RWPE2 (cell line): ENCODE results near the gene LMOD1.
"Not testable (repeated sequence)": the region's sequence is repeated elsewhere in the genome, so short reads cannot be mapped to it uniquely, and the experiment has no call there.

Experiments used
- ATAC-seq: fragments of 200-7000 bp; cut with Tn5 transposase; 3 replicates; pipeline ENCODE4 v1.9.1; 2021; ENCODE audit warnings: low read depth
- DNase-seq: peaks from one replicate; pipeline ENCODE4 v3.0.0-alpha.2; 2020; ENCODE audit warnings: low spot score
- H3K27ac ChIP-seq: fragments of 450-650 bp; 2 replicates; pipeline ENCODE4 v1.5.1; 2017; ENCODE audit warnings: mild to moderate bottlenecking; ENCODE audit not compliant: poor library complexity, severe bottlenecking
- H3K27me3 ChIP-seq: fragments of 250-450 bp; sonication (Bioruptor Pico); 2 replicates; pipeline ENCODE4 v1.5.1; 2021; ENCODE audit warnings: mild to moderate bottlenecking, moderate library complexity; ENCODE audit not compliant: insufficient read depth, poor library complexity, severe bottlenecking
- H3K36me3 ChIP-seq: fragments of 250-450 bp; sonication (Bioruptor Pico); 2 replicates; pipeline ENCODE4 v1.5.1; 2020; ENCODE audit warnings: low read depth, mild to moderate bottlenecking, moderate library complexity
- H3K4me1 ChIP-seq: fragments of 250-450 bp; sonication (Bioruptor Pico); 2 replicates; pipeline ENCODE4 v1.5.1; 2021; ENCODE audit warnings: mild to moderate bottlenecking, moderate library complexity; ENCODE audit not compliant: insufficient read depth, poor library complexity, severe bottlenecking
- H3K4me3 ChIP-seq: fragments of 250-450 bp; sonication (Bioruptor Pico); 2 replicates; pipeline ENCODE4 v1.5.1; 2021; ENCODE audit warnings: mild to moderate bottlenecking, moderate library complexity; ENCODE audit not compliant: severe bottlenecking
- H3K9me3 ChIP-seq: fragments of 250-450 bp; sonication (Bioruptor Pico); 2 replicates; pipeline ENCODE4 v1.5.1; 2021; ENCODE audit warnings: mild to moderate bottlenecking, moderate library complexity; ENCODE audit not compliant: severe bottlenecking
- TF ChIP-seq, protein P1 (sequence below): fragments of 450-650 bp; IDR thresholded peaks from one replicate; pipeline ENCODE4 v1.5.1; 2017; ENCODE audit warnings: mild to moderate bottlenecking, moderate library complexity; ENCODE audit not compliant: poor library complexity, severe bottlenecking

The LMOD1 gene

DNA sequence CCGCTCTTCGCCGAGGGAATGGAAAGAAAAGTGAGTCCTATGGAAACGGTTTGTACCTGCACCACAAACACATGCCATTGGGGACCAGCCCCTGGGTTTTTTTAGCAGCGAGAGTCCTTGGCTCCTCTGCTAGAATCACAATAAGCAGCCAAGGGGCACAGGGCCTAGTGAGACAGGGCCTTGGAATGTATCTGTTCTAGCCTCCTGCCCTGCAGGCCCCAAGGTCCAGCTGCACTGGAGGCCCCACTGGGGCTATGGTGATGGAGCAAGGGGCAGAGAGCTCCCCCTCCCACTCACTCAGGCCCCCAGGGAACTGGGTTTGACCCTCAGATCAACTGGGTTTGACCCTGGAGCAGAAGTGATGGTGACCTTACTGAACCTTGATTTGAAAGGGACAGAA lies 43.2 kb downstream of the LMOD1 start:
- DNase-seq, result no peak
- Histone ChIP-seq H3K36me3 (no peaks in the 10 kb centered on the region), H3K27me3 (no peaks in the 10 kb centered on the region), H3K9me3 (no peaks in the 10 kb centered on the region), H3K4me3 (no peak overlapping the region), H3K27ac (no peak overlapping the region), H3K4me1 (peaks cover 11% of the 10 kb centered on the region)
- 0 out of 3 replicates have a peak, but pooled peaks have one; percentile 29 for ATAC-seq
- TF ChIP-seq, protein P1, sequence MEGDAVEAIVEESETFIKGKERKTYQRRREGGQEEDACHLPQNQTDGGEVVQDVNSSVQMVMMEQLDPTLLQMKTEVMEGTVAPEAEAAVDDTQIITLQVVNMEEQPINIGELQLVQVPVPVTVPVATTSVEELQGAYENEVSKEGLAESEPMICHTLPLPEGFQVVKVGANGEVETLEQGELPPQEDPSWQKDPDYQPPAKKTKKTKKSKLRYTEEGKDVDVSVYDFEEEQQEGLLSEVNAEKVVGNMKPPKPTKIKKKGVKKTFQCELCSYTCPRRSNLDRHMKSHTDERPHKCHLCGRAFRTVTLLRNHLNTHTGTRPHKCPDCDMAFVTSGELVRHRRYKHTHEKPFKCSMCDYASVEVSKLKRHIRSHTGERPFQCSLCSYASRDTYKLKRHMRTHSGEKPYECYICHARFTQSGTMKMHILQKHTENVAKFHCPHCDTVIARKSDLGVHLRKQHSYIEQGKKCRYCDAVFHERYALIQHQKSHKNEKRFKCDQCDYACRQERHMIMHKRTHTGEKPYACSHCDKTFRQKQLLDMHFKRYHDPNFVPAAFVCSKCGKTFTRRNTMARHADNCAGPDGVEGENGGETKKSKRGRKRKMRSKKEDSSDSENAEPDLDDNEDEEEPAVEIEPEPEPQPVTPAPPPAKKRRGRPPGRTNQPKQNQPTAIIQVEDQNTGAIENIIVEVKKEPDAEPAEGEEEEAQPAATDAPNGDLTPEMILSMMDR, result no peak

DNA sequence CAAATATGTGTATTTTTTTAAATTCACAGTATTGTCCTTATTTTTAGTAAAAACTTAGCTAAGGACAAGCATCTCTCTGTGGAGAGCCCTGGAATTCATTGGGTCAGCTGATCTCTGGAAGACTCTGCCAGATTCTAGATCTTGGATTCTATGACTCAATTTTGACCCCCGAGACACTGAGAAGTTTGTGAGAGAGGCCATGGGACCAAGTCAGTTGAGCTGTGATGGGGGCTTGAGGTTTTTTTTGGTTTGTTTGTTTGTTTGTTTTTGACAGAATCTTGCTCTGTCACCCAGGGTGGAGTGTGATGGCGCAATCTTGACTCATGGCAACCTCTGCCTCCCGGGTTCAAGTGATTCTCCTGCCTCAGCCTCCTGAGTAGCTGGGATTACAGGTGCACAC lies 44.1 kb downstream of the LMOD1 start:
- Histone ChIP-seq H3K4me1 (peaks cover 11% of the 10 kb centered on the region), H3K36me3 (no peaks in the 10 kb centered on the region), H3K4me3 (no peak overlapping the region), H3K9me3 (no peaks in the 10 kb centered on the region), H3K27ac (no peak overlapping the region), H3K27me3 (no peaks in the 10 kb centered on the region)
- TF ChIP-seq, protein P1, result no peak
- ATAC-seq (no peak), DNase-seq (no peak)

DNA sequence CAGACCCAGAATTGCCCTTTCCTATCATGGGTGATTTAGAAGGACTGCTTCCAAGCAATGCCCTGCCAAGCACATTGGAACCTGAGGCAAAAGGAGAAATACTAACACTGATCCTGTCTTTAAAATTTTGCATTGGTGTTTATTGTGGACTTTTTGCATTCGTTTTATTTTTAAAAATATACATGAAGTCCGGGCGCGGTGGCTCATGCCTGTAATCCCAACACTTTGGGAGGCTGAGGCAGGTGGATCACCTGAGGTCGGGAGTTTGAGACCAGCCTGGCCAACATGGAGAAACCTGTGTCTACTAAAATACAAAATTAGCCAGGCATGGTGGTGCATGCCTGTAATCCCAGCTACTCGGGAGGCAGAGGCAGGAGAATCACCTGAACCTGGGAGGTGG lies 45.3 kb downstream of the LMOD1 start:
- H3K27ac ChIP-seq, H3K36me3 ChIP-seq, DNase-seq, H3K4me3 ChIP-seq, ATAC-seq, H3K27me3 ChIP-seq, H3K9me3 ChIP-seq: not testable (repeated sequence)
- peaks cover 11% of the 10 kb centered on the region for H3K4me1 ChIP-seq

DNA sequence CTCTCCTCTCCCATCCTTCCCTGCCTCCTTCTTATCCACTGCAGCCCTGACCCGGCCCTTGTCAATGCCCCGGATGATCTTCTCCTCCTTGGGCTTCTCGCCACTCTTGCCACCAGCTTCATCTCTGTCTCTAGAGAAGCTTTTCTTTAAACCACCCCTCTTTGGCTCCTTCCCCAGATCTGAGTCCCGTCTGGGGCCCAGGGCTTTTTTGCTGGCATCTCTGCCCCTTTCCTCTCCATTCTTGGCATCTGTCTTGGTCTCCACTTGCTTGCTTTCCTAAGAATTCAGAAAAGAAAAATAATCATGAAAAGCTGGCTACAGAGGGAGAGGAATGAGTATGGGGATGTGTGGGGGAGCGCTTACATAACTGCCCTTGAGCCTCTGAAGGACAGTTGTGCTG lies 45.9 kb downstream of the LMOD1 start:
- Histone ChIP-seq H3K4me3 (no peak overlapping the region), H3K36me3 (no peaks in the 10 kb centered on the region), H3K27ac (no peak overlapping the region), H3K27me3 (no peaks in the 10 kb centered on the region), H3K4me1 (peaks cover 11% of the 10 kb centered on the region), H3K9me3 (no peaks in the 10 kb centered on the region)
- DNase-seq, result no peak
- TF ChIP-seq, protein P1, result no peak
- ATAC-seq, result no peak

DNA sequence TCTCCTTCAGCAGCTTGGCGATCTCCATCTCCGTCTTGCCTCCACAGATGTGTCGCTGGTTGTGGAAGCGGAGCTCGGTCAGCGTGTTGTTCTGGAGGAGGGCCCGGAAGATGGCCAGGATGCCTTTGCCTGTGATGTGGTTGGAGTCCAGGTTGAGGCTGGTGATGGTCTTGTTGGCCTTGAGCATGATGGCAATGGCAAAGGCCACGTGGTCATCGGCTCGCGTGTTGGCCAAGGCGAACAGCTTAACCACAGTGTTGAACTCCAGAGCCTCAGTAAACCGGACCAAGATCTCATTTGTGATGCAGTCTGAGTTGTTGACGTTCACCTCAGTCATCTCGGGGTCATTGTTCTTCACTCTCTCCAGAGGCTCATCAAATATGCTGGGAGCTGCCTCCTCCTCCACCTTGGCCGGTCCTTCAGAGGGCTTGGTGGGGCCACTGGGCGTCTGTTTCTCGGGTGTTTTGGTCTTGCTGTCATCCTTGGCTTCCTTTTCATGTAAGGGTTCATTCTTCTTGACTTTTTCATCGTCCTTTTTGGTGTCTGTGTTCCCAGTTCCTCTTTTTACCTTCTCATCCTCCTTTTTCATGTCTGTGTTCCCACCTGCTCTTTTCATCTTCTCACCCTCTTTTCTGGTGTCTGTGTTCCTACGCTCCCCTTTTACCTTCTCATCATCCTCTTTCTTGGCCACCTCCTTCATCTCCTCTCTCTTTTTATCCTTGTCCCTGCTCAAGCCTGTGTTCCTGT lies 46.5 kb downstream of the LMOD1 start:
- H3K27ac ChIP-seq, result no peak overlapping the region
- peaks cover 7% of the 10 kb centered on the region for H3K4me1 ChIP-seq
- no peak overlapping the region for H3K4me3 ChIP-seq
- no peaks in the 10 kb centered on the region for H3K27me3 ChIP-seq
- ATAC-seq (no peak), DNase-seq (no peak)
- no peaks in the 10 kb centered on the region for H3K36me3 ChIP-seq
- no peaks in the 10 kb centered on the region for H3K9me3 ChIP-seq
- TF ChIP-seq, protein P1, result no peak
